ENCODE data around the gene RASGRF1. TPM values are rescaled to one million over a fixed set of nuclear protein-coding genes. Genes with fewer than 3 reads are reported as not detected.
"Not testable (repeated sequence)": the region's sequence is repeated elsewhere in the genome, so short reads cannot be mapped to it uniquely, and the experiment has no call there.

RASGRF1 gene
- total RNA-seq, 1 donor from 2014 or later = 0.17 TPM

DNA sequence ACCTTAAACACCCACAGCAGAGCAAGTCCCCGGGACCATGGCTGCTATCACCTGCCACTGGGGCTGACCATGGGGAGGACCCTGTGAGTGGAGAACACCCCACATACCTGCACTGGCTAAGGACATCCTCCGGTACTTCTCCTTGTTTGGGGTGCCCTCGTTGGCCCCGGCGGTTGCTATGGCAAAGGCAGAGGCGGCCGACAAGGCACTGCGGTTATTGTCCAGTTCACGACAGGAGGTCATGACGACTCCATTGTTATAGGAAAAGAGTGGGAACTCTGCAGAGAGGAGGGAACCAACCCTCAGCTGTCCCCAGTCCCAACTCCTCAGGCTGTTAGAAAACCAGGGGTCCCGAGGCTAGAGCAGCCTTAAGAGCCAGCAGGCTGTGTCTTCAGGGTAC lies 90.9 kb downstream of the RASGRF1 start:
- H3K4me1 Mint-ChIP-seq (ENCODE audit: low read depth) = peaks cover 1% of the 10 kb centered on the region
- H3K27me3 Mint-ChIP-seq = peaks cover 9% of the 10 kb centered on the region
- H3K36me3 Mint-ChIP-seq (ENCODE audit: insufficient read depth) = no peaks in the 10 kb centered on the region
- no peak for DNase-seq (ENCODE audit: low spot score, unreplicated experiment)
- no peak overlapping the region for H3K27ac Mint-ChIP-seq
- no peak overlapping the region for H3K4me3 Mint-ChIP-seq (ENCODE audit: low read depth)
- H3K9me3 Mint-ChIP-seq (ENCODE audit: low read depth) = no peaks in the 10 kb centered on the region
- TF ChIP-seq, protein P1, sequence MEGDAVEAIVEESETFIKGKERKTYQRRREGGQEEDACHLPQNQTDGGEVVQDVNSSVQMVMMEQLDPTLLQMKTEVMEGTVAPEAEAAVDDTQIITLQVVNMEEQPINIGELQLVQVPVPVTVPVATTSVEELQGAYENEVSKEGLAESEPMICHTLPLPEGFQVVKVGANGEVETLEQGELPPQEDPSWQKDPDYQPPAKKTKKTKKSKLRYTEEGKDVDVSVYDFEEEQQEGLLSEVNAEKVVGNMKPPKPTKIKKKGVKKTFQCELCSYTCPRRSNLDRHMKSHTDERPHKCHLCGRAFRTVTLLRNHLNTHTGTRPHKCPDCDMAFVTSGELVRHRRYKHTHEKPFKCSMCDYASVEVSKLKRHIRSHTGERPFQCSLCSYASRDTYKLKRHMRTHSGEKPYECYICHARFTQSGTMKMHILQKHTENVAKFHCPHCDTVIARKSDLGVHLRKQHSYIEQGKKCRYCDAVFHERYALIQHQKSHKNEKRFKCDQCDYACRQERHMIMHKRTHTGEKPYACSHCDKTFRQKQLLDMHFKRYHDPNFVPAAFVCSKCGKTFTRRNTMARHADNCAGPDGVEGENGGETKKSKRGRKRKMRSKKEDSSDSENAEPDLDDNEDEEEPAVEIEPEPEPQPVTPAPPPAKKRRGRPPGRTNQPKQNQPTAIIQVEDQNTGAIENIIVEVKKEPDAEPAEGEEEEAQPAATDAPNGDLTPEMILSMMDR (IDR thresholded peaks at IDR 0.05; ENCODE audit: unreplicated experiment) = no peak

- no peak for DNase-seq (ENCODE audit: low spot score, unreplicated experiment)
- H3K27me3 Mint-ChIP-seq = peaks cover 9% of the 10 kb centered on the region
- no peaks in the 10 kb centered on the region for H3K9me3 Mint-ChIP-seq (ENCODE audit: low read depth)
- H3K36me3 Mint-ChIP-seq (ENCODE audit: insufficient read depth) = no peaks in the 10 kb centered on the region
- no peak overlapping the region for H3K4me3 Mint-ChIP-seq (ENCODE audit: low read depth)
- peaks cover 1% of the 10 kb centered on the region for H3K4me1 Mint-ChIP-seq (ENCODE audit: low read depth)
- no peak overlapping the region for H3K27ac Mint-ChIP-seq
- TF ChIP-seq, protein P1 (IDR thresholded peaks at IDR 0.05; ENCODE audit: unreplicated experiment) = no peak
Measured at GRCh38 chr15:78998526-78998925, 92.1 kb downstream of the RASGRF1 start.

DNA sequence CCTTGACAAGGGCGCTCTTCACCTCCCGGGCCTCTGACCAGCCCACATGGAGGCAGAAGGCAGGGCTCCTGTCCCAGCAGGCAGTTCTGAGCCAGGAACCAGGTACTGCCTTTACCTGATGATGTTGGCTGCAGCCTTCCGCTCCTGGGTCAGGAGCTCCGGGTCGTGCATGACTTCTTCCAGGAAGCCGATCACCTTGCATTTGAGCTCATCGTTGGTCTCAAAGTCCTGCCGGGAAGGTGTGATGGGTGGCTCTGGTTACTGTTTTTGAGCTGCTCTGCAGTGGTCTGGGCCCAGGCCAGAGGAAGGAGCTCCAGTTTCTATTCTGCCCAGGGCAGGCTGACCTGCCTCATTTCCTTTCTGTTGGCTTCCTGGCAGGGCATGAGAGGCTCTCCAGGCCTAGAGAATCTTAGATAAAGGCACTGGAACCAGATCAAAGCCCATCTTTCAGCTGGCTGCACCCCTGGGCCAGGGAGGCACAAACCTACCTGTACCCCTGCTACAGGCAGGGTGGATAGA lies 92.5 kb downstream of the RASGRF1 start:
- no peak overlapping the region for H3K27ac Mint-ChIP-seq
- H3K27me3 Mint-ChIP-seq = peaks cover 9% of the 10 kb centered on the region
- H3K36me3 Mint-ChIP-seq (ENCODE audit: insufficient read depth) = no peaks in the 10 kb centered on the region
- no peaks in the 10 kb centered on the region for H3K9me3 Mint-ChIP-seq (ENCODE audit: low read depth)
- TF ChIP-seq, protein P1 (IDR thresholded peaks at IDR 0.05; ENCODE audit: unreplicated experiment) = no peak
- DNase-seq (ENCODE audit: low spot score, unreplicated experiment) = no peak
- no peak overlapping the region for H3K4me3 Mint-ChIP-seq (ENCODE audit: low read depth)
- H3K4me1 Mint-ChIP-seq (ENCODE audit: low read depth) = peaks cover 1% of the 10 kb centered on the region

- TF ChIP-seq, protein P1 (IDR thresholded peaks at IDR 0.05; ENCODE audit: unreplicated experiment) = no peak
- no peak for DNase-seq (ENCODE audit: low spot score, unreplicated experiment)
- H3K9me3 Mint-ChIP-seq (ENCODE audit: low read depth) = no peaks in the 10 kb centered on the region
- H3K27ac Mint-ChIP-seq = no peak overlapping the region
- H3K4me1 Mint-ChIP-seq (ENCODE audit: low read depth) = peaks cover 1% of the 10 kb centered on the region
- no peak overlapping the region for H3K4me3 Mint-ChIP-seq (ENCODE audit: low read depth)
- H3K27me3 Mint-ChIP-seq = peaks cover 6% of the 10 kb centered on the region
- no peaks in the 10 kb centered on the region for H3K36me3 Mint-ChIP-seq (ENCODE audit: insufficient read depth)
Measured at GRCh38 chr15:78996894-78997275, 93.7 kb downstream of the RASGRF1 start.

DNA sequence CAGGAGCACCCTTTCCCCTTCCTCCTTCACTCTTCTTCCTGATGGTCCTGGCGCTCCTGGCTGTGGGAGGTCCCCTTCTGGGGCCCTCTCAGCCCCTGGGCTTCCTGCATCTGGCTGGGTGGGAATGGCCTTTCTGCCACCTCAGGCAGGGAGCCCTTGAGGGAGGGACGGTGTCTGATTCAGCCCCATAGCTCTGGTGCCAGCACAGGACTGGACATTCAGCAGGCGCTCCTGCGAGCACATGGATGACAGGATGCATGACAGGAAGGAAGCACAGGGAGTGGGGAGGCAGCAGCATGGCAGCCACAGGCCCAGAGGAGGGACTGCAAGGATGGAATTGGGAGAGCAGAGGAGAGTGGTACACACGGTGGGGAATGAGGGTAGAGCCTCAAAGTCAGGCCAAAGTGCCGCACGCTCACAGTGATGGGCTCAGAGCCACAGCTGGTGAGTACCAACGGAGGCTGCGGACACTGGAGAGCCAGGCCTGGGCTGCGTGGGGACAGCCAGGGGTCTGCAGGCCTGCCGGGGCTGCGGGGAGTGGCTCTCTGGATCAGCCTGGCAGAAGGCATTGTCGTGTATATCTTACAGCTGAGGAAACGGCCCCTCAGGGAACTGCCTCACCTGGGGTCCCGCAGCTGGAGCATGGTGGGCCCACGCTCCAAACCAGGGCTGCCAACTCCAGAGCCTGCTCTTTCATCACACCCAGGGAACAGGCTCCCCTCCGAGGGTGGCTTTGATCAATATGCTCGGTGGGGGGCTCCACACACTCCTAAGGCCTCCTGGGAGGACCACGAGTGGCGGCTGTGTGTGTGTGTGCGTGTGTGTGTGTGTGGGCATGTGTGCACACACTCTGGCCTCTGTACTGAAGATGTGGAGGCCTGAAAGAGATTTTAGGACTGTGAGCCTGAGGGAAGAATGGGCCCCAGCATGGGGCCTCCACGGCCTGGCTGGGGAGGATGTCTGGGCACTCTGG lies 94.4 kb downstream of the RASGRF1 start:
- Mint-ChIP-seq H3K27ac (no peak overlapping the region), H3K4me3 (ENCODE audit: low read depth) (no peak overlapping the region), H3K4me1 (ENCODE audit: low read depth) (peaks cover 1% of the 10 kb centered on the region)

GRCh38 chr15:78995161-78995560 lies 95.4 kb downstream of the RASGRF1 start:
- not testable (repeated sequence) for H3K4me1 Mint-ChIP-seq (ENCODE audit: low read depth); H3K9me3 Mint-ChIP-seq (ENCODE audit: low read depth); H3K36me3 Mint-ChIP-seq (ENCODE audit: insufficient read depth); DNase-seq (ENCODE audit: low spot score, unreplicated experiment); H3K4me3 Mint-ChIP-seq (ENCODE audit: low read depth); H3K27ac Mint-ChIP-seq
- H3K27me3 Mint-ChIP-seq = peaks cover 16% of the 10 kb centered on the region

More for the DNA sequence above, 94.4 kb downstream of the RASGRF1 start:
- no peaks in the 10 kb centered on the region for H3K36me3 Mint-ChIP-seq (ENCODE audit: insufficient read depth)
- no peak for DNase-seq (ENCODE audit: low spot score, unreplicated experiment)
- no peaks in the 10 kb centered on the region for H3K9me3 Mint-ChIP-seq (ENCODE audit: low read depth)
- TF ChIP-seq, protein P1 (IDR thresholded peaks at IDR 0.05; ENCODE audit: unreplicated experiment) = no peak
- peaks cover 9% of the 10 kb centered on the region for H3K27me3 Mint-ChIP-seq

All from progenitor cell of endocrine pancreas (in vitro differentiated cells).